Measurements from ENCODE around the gene FBLN5. TPM values are rescaled to one million over a fixed set of nuclear protein-coding genes. Genes with fewer than 3 reads are reported as not detected.

FBLN5 gene
- total and polyA plus RNA-seq, 2 donors (not counting 3 experiments of a cell fraction or from before 2014, with no cell fraction given), result 27.6 to 33.1 TPM

DNA sequence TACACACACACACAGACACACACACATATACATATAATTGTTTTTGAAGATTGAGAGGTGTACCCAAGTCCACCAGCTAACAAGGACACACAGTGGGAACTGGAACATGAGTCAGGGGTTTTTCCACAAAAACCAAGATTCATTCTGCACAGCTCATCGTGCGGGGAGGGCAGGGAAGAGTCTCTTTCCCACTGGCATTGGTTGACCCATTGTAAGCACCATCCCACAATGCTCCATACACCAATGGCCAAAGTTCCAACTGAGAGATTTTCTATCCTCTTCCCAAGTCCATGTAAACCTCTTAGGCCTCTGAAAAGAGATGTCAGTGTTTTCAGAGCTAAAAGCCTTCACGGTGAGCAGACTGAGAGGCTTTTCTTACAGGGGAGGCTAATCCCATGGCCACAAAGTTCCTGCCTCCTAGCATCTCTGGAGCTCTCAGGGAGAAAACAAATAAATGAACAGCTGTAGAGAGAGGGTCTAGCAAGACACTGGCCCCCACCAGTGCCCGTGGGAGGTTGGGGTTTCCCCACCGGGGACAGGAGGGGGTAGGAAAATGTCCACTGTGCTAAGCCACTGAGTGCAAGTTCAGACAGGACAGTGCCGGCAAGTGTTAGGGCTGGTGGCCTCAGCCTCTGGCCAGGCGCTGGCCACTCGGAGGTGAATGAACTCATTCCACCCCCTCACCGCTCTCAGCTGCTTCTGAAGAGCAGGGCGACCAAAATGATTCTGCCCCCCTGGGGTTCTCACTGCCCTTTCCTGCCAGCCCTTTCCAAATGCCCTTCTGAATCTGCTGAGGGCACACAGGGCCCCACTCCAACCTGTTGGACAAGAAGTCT lies 58.6 kb downstream of the FBLN5 start:
- Histone ChIP-seq H3K4me3 (replicated peaks in 1 of 3; ENCODE audit: insufficient read depth in 1 of 3, low read depth in 1 of 3, low read length in 3 of 3) (no peak overlapping the region), H3K9me1 (replicated peaks; ENCODE audit: control insufficient read depth, extremely low read depth, insufficient read depth, low read length) (no peaks in the 10 kb centered on the region), H4K20me1 (replicated peaks; ENCODE audit: control insufficient read depth, extremely low read depth, insufficient read depth, low read length) (no peaks in the 10 kb centered on the region), H3K27ac (ENCODE audit: insufficient read depth, low read depth, low read length) (no peak overlapping the region), H3K4me2 (ENCODE audit: insufficient read depth, low read length) (no peak overlapping the region), H3K4me1 (ENCODE audit: control insufficient read depth, extremely low read depth, insufficient read depth, low read length) (no peaks in the 10 kb centered on the region), H3K79me2 (ENCODE audit: control insufficient read depth, insufficient read depth, low read length) (no peaks in the 10 kb centered on the region), H3K9ac (replicated peaks; ENCODE audit: extremely low read depth, insufficient read depth, low read length) (no peak overlapping the region), H3K36me3 (ENCODE audit: control insufficient read depth in 2 of 2, extremely low read depth in 1 of 2, insufficient read depth in 2 of 2, low read length in 2 of 2) (no peaks in the 10 kb centered on the region), H3K27me3 (ENCODE audit: control insufficient read depth in 2 of 2, insufficient read depth in 2 of 2, low read length in 2 of 2) (peaks cover 0 to 2% of the 10 kb centered on the region in 2 experiments), H2AFZ (ENCODE audit: low read depth, low read length) (no peak overlapping the region), H3K9me3 (replicated peaks; ENCODE audit: control insufficient read depth, insufficient read depth, low read length) (no peaks in the 10 kb centered on the region)
- DNase-seq (ENCODE audit: low read depth, low spot score), result no peak
- BruUV-seq (replicated peaks), result no TSS peak
- POLR2A ChIA-PET, result no interaction called here
- dilution Hi-C loops (cut with MboI; ENCODE audit: extremely low pct_ligation_motif_present, low sequenced_read_pairs), result no loop called here
- FAIRE-seq, result no peak
- intact Hi-C loops (cut with micrococcal nuclease), result no loop called here
- CTCF ChIA-PET, result interaction anchor here (1.0 kb wide), 1 partner anchor 109 kb away, joined by 3 read pairs; no protein-coding TSS in a partner anchor
- TF ChIP-seq, protein P1, sequence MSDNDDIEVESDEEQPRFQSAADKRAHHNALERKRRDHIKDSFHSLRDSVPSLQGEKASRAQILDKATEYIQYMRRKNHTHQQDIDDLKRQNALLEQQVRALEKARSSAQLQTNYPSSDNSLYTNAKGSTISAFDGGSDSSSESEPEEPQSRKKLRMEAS (IDR thresholded peaks at IDR 0.05; ENCODE audit: insufficient read depth, insufficient read length), result no peak
- TF ChIP-seq JUN (IDR thresholded peaks at IDR 0.05; ENCODE audit: borderline replicate concordance, insufficient read depth, insufficient read length, low read depth), result no peak
- TF ChIP-seq FOS (IDR thresholded peaks at IDR 0.05; ENCODE audit: borderline replicate concordance, insufficient read depth, low read length), result no peak
- TF ChIP-seq GATA2 (IDR thresholded peaks at IDR 0.05; ENCODE audit: insufficient read depth, insufficient read length, low read depth, low read length), result no peak
- TF ChIP-seq MYC (IDR thresholded peaks at IDR 0.05; ENCODE audit: low read depth, low read length), result no peak
- TF ChIP-seq, protein P2, sequence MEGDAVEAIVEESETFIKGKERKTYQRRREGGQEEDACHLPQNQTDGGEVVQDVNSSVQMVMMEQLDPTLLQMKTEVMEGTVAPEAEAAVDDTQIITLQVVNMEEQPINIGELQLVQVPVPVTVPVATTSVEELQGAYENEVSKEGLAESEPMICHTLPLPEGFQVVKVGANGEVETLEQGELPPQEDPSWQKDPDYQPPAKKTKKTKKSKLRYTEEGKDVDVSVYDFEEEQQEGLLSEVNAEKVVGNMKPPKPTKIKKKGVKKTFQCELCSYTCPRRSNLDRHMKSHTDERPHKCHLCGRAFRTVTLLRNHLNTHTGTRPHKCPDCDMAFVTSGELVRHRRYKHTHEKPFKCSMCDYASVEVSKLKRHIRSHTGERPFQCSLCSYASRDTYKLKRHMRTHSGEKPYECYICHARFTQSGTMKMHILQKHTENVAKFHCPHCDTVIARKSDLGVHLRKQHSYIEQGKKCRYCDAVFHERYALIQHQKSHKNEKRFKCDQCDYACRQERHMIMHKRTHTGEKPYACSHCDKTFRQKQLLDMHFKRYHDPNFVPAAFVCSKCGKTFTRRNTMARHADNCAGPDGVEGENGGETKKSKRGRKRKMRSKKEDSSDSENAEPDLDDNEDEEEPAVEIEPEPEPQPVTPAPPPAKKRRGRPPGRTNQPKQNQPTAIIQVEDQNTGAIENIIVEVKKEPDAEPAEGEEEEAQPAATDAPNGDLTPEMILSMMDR (IDR thresholded peaks at IDR 0.05; ENCODE audit: extremely low read depth in 1 of 2, insufficient read depth in 1 of 2, low read depth in 1 of 2, low read length in 2 of 2), result no peak
- no peak for TF ChIP-seq POLR2A (IDR thresholded peaks at IDR 0.05; ENCODE audit: low read depth, low read length)
- TF ChIP-seq EZH2 (IDR thresholded peaks at IDR 0.05; ENCODE audit: borderline replicate concordance, low read depth, low read length, severe bottlenecking), result no peak
- TF ChIP-seq POLR2AphosphoS5 (IDR thresholded peaks at IDR 0.05; ENCODE audit: insufficient read depth, low read depth, low read length), result no peak

All from endothelial cell of umbilical vein (primary cell).